MCF 10A (cell line): Measurements from ENCODE around the gene PRAMEF12. TPM values are rescaled to one million over a fixed set of nuclear protein-coding genes. Genes with fewer than 3 reads are reported as not detected.

Source experiments
- BruUV-seq: library from RNA; stranded (reverse); fragments of 400-500 nt; replicated peaks from 2 replicates; lab custom pipeline; 2021; lab: Mats Ljungman, UMichigan
- CTCF ChIA-PET: fragments of 300-600 bp; sonication (Branson Sonifier 250); formaldehyde crosslinking; extraction: SDS; loops from one replicate; lab custom pipeline; 2021; ENCODE audit warnings: antibody characterized with exemption, inconsistent platforms; lab: Yijun Ruan, JAX
- POLR2A ChIA-PET: fragments of 300-600, 350-650 bp; sonication (Branson Sonifier 250); formaldehyde crosslinking; extraction: SDS; loops from one replicate; lab custom pipeline; 2020; ENCODE audit warnings: antibody characterized with exemption, inconsistent platforms; lab: Yijun Ruan, JAX
- DNase-seq: peaks from one replicate; pipeline ENCODE4 v3.0.0-alpha.2; 2018; ENCODE audit not compliant: unreplicated experiment
- H3K27ac Mint-ChIP-seq: one replicate; pipeline ENCODE4 v1.8.0; 2022; ENCODE audit warnings: mild to moderate bottlenecking, low read depth, mixed read lengths; ENCODE audit not compliant: unreplicated experiment
- H3K27me3 Mint-ChIP-seq: one replicate; pipeline ENCODE4 v1.8.0; 2022; ENCODE audit warnings: mixed read lengths; ENCODE audit not compliant: insufficient read depth, unreplicated experiment
- H3K36me3 Mint-ChIP-seq: one replicate; pipeline ENCODE4 v1.8.0; 2022; ENCODE audit warnings: mild to moderate bottlenecking, moderate library complexity, mixed read lengths; ENCODE audit not compliant: insufficient read depth, unreplicated experiment
- H3K4me1 Mint-ChIP-seq: one replicate; pipeline ENCODE4 v1.8.0; 2022; ENCODE audit warnings: mixed read lengths; ENCODE audit not compliant: insufficient read depth, unreplicated experiment
- H3K4me3 Mint-ChIP-seq: one replicate; pipeline ENCODE4 v1.8.0; 2022; ENCODE audit warnings: mild to moderate bottlenecking, moderate library complexity, mixed read lengths; ENCODE audit not compliant: unreplicated experiment
- H3K9me3 Mint-ChIP-seq: one replicate; pipeline ENCODE4 v1.8.0; 2022; ENCODE audit warnings: mixed read lengths; ENCODE audit not compliant: unreplicated experiment
- intact Hi-C: fragments of 100-400 bp; cut with micrococcal nuclease; formaldehyde crosslinking; loops from 2 replicates; pipeline ENCODE4 v1.14.1; 2022
- total RNA-seq: library from RNA; stranded (reverse); gene quantifications from 2 replicates; pipeline ENCODE4 v1.2.3, GENCODE V29; 2022
- TF ChIP-seq, protein P1 (sequence below): fragments of 200-600 bp; IDR thresholded peaks from one replicate; pipeline ENCODE4 v1.8.0; 2022; ENCODE audit warnings: antibody characterized with exemption, mild to moderate bottlenecking; ENCODE audit not compliant: unreplicated experiment

PRAMEF12 gene
- total RNA-seq, 1 experiment from 2014 or later = not detected

DNA sequence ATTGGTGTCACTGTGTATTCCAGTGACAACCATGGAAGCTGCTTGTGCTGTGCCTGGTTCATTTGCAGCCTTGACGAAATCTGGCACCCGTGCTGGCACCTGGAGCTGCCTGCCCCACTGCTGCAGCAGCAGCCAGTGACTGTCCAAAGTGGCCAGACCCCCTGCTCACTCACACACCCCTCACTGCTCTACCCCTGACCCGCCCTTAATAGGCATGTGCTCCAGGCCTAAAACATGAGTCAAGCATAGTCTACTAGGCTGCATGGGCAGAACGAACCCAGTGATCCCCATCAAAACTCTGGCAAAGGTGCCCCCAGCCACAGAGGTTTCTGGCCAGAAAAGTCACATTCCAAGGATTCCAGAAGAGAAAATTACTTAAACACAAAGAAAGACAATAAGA is 25.4 kb downstream of the PRAMEF12 start:
- TF ChIP-seq, protein P1, sequence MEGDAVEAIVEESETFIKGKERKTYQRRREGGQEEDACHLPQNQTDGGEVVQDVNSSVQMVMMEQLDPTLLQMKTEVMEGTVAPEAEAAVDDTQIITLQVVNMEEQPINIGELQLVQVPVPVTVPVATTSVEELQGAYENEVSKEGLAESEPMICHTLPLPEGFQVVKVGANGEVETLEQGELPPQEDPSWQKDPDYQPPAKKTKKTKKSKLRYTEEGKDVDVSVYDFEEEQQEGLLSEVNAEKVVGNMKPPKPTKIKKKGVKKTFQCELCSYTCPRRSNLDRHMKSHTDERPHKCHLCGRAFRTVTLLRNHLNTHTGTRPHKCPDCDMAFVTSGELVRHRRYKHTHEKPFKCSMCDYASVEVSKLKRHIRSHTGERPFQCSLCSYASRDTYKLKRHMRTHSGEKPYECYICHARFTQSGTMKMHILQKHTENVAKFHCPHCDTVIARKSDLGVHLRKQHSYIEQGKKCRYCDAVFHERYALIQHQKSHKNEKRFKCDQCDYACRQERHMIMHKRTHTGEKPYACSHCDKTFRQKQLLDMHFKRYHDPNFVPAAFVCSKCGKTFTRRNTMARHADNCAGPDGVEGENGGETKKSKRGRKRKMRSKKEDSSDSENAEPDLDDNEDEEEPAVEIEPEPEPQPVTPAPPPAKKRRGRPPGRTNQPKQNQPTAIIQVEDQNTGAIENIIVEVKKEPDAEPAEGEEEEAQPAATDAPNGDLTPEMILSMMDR = no peak
- CTCF ChIA-PET = interaction anchor here (0.6 to 1.3 kb wide), 2 partner anchors 11 to 27 kb away, joined by 5 read pairs; no protein-coding TSS in a partner anchor
- POLR2A ChIA-PET = no interaction called here
- no TSS peak for BruUV-seq
- Mint-ChIP-seq H3K4me1 (peaks cover 27% of the 10 kb centered on the region), H3K27ac (no peak overlapping the region), H3K9me3 (no peaks in the 10 kb centered on the region), H3K36me3 (no peaks in the 10 kb centered on the region), H3K27me3 (no peaks in the 10 kb centered on the region), H3K4me3 (no peak overlapping the region)
- no peak for DNase-seq
- intact Hi-C loops = no loop called here

DNA sequence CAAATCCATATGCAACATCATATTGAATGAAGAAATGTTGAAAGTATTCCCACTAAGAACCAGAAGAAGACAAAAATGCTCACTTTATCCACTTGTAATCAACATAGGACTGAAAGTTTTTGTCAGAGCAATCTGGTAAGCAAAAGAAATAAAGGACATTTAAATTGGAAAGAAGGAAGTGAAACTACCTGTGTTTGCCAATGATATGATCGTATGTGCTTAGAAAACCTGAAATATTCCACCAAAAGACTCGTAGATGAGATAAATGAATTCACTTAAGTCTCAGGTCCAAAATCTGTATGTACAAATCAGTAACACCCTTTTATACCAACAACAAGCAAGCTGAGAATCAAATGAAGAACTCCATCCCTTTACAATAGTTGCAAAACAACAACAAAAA is 26.2 kb downstream of the PRAMEF12 start:
- Mint-ChIP-seq H3K4me1 (peaks cover 27% of the 10 kb centered on the region), H3K27ac (no peak overlapping the region), H3K9me3 (peaks cover 4% of the 10 kb centered on the region), H3K27me3 (no peaks in the 10 kb centered on the region), H3K4me3 (no peak overlapping the region), H3K36me3 (no peaks in the 10 kb centered on the region)
- CTCF ChIA-PET = interaction anchor here (0.6 kb wide), 1 partner anchor 26 kb away, joined by 5 read pairs; no protein-coding TSS in a partner anchor
- no peak for DNase-seq
- TF ChIP-seq, protein P1 = no peak
- BruUV-seq = no TSS peak
- intact Hi-C loops = no loop called here
- POLR2A ChIA-PET = no interaction called here

DNA sequence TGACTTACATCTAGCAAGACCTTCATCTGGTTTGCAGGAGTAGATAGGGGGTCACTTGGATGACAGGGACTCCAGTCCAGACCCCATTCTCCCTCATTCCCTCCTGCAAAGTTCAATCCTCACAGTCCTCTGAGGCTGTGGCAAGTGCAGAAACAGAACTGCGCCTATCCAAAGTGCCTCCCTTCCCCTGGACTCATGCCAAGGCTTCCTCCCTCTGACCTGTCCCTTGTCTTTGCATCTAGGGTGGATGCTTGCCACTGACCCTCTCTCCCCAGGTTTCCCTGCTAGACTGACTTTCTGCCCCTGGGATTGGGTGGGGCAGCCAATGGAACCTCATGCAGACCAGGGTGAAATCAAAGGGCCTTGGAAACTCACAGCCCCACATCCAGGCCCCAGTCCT is 36.4 kb downstream of the PRAMEF12 start:
- H3K27ac Mint-ChIP-seq = peak overlapping the region; percentile 85
- ChIA-PET POLR2A (no interaction called here), CTCF (interaction anchor here (1.2 kb wide), 1 partner anchor 11 kb away, joined by 5 read pairs; no protein-coding TSS in a partner anchor)
- H3K4me3 Mint-ChIP-seq = no peak overlapping the region
- H3K9me3 Mint-ChIP-seq = peaks cover 5% of the 10 kb centered on the region
- no peaks in the 10 kb centered on the region for H3K36me3 Mint-ChIP-seq
- H3K27me3 Mint-ChIP-seq = no peaks in the 10 kb centered on the region
- peaks cover 27% of the 10 kb centered on the region for H3K4me1 Mint-ChIP-seq
- no peak for DNase-seq
- TF ChIP-seq, protein P1 = no peak
- BruUV-seq = no TSS peak
- intact Hi-C loops = no loop called here

DNA sequence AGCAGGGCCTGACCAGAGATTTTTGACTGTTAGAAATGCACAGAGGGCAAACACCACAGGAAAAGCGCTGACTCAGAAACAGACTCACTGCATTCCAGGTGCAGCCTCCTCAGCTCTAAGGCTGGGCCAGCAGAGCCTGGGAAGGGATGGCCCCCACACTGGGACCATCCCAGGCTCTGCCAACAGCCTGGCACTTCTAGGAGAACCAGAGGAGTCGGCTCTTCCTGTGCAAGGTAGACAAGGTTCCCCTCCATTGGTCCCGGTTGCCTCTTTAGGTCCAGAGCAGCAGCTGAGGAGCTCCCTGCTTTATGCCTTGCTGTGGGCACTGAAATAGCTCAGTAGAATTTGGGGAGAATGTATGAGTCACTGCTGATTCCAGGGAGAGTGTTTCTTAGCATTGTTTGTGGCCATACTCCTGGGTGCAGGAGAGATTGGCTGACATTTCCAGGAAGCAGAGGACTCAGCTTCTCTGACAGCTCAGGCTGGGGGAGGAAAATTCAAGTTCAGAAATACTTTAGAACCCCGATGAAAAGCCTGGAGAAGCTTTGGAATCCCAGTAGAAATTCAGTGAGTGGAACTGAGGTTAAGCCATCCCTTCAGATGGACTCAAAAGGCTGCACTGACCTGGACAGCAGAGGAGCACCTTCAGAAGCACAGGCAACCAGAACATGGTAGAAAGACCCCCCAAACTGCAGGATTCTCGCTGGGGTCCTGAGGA is 37.3 kb downstream of the PRAMEF12 start:
- Mint-ChIP-seq H3K9me3 (no peaks in the 10 kb centered on the region), H3K27ac (peak overlapping the region; percentile 85), H3K4me3 (no peak overlapping the region), H3K27me3 (no peaks in the 10 kb centered on the region), H3K36me3 (no peaks in the 10 kb centered on the region), H3K4me1 (peaks cover 27% of the 10 kb centered on the region)
- POLR2A ChIA-PET = interaction anchor here (0.6 kb wide), 1 partner anchor 840 kb away, joined by 4 read pairs; no protein-coding TSS in a partner anchor
- TF ChIP-seq, protein P1 = no peak
- CTCF ChIA-PET = interaction anchor here (0.7 to 1.2 kb wide), 2 partner anchors 12 to 678 kb away, joined by 3 to 5 read pairs; no protein-coding TSS in a partner anchor
- peak; percentile 64 for DNase-seq
- BruUV-seq = no TSS peak
- intact Hi-C loops = no loop called here
